Measurements from ENCODE around the gene FOXJ3. TPM values are rescaled to one million over a fixed set of nuclear protein-coding genes. Genes with fewer than 3 reads are reported as not detected.

The FOXJ3 gene
- total and polyA plus RNA-seq, 2 of the 13 experiments (the other 11 are each of a cell fraction or from before 2014, with no cell fraction given), result 16.6 to 48.5 TPM

GRCh38 chr1:42146626-42147320, 188.3 kb downstream of the FOXJ3 start (continued):
- TF ChIP-seq, protein P1, sequence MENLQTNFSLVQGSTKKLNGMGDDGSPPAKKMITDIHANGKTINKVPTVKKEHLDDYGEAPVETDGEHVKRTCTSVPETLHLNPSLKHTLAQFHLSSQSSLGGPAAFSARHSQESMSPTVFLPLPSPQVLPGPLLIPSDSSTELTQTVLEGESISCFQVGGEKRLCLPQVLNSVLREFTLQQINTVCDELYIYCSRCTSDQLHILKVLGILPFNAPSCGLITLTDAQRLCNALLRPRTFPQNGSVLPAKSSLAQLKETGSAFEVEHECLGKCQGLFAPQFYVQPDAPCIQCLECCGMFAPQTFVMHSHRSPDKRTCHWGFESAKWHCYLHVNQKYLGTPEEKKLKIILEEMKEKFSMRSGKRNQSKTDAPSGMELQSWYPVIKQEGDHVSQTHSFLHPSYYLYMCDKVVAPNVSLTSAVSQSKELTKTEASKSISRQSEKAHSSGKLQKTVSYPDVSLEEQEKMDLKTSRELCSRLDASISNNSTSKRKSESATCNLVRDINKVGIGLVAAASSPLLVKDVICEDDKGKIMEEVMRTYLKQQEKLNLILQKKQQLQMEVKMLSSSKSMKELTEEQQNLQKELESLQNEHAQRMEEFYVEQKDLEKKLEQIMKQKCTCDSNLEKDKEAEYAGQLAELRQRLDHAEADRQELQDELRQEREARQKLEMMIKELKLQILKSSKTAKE (CRISPR knock-in tag; IDR thresholded peaks at IDR 0.05; ENCODE audit: borderline replicate concordance), result peak; percentile 26; the same call in 1 of the 2 replicates
- TF ChIP-seq CREB1 (IDR thresholded peaks at IDR 0.05) (no peak), CREB1 (CRISPR knock-in tag; IDR thresholded peaks at IDR 0.05) (peak; percentile 45; the same call in 1 of the 2 replicates), SOX5 (CRISPR knock-in tag; IDR thresholded peaks at IDR 0.05; ENCODE audit: borderline replicate concordance) (peak; percentile 24; the same call in 1 of the 2 replicates), RAD21 (CRISPR knock-in tag; IDR thresholded peaks at IDR 0.05) (peak; percentile 80), SMC3 (IDR thresholded peaks at IDR 0.05; ENCODE audit: low read length) (peak; percentile 80), MEF2D (CRISPR knock-in tag; IDR thresholded peaks at IDR 0.05) (no peak), SRY (CRISPR knock-in tag; IDR thresholded peaks at IDR 0.05) (no peak), ZNF597 (CRISPR knock-in tag; IDR thresholded peaks at IDR 0.05) (no peak), SKI (IDR thresholded peaks at IDR 0.05; ENCODE audit: partially characterized antibody) (no peak), TARDBP (CRISPR knock-in tag; IDR thresholded peaks at IDR 0.05) (peak; percentile 38; the same call in 1 of the 2 replicates), ZBTB10 (CRISPR knock-in tag; IDR thresholded peaks at IDR 0.05; ENCODE audit: borderline replicate concordance) (no peak), ZNF256 (CRISPR knock-in tag; conservative IDR thresholded peaks at IDR 0.05) (no peak)
- TF ChIP-seq, protein P2, sequence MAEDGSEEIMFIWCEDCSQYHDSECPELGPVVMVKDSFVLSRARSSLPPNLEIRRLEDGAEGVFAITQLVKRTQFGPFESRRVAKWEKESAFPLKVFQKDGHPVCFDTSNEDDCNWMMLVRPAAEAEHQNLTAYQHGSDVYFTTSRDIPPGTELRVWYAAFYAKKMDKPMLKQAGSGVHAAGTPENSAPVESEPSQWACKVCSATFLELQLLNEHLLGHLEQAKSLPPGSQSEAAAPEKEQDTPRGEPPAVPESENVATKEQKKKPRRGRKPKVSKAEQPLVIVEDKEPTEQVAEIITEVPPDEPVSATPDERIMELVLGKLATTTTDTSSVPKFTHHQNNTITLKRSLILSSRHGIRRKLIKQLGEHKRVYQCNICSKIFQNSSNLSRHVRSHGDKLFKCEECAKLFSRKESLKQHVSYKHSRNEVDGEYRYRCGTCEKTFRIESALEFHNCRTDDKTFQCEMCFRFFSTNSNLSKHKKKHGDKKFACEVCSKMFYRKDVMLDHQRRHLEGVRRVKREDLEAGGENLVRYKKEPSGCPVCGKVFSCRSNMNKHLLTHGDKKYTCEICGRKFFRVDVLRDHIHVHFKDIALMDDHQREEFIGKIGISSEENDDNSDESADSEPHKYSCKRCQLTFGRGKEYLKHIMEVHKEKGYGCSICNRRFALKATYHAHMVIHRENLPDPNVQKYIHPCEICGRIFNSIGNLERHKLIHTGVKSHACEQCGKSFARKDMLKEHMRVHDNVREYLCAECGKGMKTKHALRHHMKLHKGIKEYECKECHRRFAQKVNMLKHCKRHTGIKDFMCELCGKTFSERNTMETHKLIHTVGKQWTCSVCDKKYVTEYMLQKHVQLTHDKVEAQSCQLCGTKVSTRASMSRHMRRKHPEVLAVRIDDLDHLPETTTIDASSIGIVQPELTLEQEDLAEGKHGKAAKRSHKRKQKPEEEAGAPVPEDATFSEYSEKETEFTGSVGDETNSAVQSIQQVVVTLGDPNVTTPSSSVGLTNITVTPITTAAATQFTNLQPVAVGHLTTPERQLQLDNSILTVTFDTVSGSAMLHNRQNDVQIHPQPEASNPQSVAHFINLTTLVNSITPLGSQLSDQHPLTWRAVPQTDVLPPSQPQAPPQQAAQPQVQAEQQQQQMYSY (CRISPR knock-in tag; IDR thresholded peaks at IDR 0.05), result no peak
- TF ChIP-seq, protein P3, sequence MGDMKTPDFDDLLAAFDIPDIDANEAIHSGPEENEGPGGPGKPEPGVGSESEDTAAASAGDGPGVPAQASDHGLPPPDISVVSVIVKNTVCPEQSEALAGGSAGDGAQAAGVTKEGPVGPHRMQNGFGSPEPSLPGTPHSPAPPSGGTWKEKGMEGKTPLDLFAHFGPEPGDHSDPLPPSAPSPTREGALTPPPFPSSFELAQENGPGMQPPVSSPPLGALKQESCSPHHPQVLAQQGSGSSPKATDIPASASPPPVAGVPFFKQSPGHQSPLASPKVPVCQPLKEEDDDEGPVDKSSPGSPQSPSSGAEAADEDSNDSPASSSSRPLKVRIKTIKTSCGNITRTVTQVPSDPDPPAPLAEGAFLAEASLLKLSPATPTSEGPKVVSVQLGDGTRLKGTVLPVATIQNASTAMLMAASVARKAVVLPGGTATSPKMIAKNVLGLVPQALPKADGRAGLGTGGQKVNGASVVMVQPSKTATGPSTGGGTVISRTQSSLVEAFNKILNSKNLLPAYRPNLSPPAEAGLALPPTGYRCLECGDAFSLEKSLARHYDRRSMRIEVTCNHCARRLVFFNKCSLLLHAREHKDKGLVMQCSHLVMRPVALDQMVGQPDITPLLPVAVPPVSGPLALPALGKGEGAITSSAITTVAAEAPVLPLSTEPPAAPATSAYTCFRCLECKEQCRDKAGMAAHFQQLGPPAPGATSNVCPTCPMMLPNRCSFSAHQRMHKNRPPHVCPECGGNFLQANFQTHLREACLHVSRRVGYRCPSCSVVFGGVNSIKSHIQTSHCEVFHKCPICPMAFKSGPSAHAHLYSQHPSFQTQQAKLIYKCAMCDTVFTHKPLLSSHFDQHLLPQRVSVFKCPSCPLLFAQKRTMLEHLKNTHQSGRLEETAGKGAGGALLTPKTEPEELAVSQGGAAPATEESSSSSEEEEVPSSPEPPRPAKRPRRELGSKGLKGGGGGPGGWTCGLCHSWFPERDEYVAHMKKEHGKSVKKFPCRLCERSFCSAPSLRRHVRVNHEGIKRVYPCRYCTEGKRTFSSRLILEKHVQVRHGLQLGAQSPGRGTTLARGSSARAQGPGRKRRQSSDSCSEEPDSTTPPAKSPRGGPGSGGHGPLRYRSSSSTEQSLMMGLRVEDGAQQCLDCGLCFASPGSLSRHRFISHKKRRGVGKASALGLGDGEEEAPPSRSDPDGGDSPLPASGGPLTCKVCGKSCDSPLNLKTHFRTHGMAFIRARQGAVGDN (CRISPR knock-in tag; IDR thresholded peaks at IDR 0.05), result 0 out of 2 replicates have a peak, but pooled peaks have one; percentile 30
